ENCODE measurements around the gene KIF19. TPM values are rescaled to one million over a fixed set of nuclear protein-coding genes. Genes with fewer than 3 reads are reported as not detected.

Gene KIF19
- total and polyA plus RNA-seq, 4 donors = 0.42 to 2.1 (median 0.83) TPM

DNA sequence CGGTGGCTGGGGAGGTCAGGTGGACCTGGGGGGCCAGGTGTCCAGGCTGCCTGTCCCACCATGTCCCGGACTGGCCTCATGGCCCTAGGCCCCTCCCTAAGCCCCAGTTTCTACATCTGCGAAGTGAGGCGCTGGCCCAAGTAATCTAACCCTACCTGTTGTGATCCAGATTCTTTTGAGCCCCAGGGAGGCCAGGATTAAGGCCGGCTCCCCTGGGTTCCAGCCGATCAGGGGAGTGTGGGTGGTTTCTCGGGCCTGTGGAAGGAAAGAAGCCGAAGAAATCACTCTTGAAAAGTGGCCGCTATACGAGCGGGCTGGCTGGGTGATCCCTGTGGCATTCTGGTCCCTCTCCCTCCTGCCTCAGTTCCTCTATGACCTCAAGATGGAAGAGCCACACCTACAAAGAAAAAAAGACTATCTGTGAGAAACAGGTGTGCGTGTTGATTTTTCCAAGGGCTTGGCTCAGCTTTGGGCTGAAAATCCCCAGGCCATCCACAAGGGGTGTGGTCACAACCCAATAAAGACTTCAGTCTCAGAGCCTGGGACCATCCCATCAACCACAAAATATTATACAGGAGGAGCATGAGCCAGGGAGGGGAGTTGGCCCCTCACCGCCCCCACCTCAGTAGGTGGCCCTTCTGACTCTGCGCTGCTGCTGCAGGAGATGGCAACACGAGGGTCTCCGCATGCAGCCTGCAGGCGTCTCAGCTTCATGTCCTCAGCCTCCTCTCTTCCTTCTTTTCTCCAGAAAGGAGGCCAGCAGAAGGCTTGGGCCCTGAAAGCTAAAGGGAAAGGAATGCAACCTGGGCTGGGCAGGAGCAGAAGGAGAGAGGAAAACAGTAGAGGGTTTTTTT, 61.6 kb downstream of the KIF19 start:
- TF ChIP-seq JUND (IDR thresholded peaks at IDR 0.05) = no peak
- TF ChIP-seq, protein P1, sequence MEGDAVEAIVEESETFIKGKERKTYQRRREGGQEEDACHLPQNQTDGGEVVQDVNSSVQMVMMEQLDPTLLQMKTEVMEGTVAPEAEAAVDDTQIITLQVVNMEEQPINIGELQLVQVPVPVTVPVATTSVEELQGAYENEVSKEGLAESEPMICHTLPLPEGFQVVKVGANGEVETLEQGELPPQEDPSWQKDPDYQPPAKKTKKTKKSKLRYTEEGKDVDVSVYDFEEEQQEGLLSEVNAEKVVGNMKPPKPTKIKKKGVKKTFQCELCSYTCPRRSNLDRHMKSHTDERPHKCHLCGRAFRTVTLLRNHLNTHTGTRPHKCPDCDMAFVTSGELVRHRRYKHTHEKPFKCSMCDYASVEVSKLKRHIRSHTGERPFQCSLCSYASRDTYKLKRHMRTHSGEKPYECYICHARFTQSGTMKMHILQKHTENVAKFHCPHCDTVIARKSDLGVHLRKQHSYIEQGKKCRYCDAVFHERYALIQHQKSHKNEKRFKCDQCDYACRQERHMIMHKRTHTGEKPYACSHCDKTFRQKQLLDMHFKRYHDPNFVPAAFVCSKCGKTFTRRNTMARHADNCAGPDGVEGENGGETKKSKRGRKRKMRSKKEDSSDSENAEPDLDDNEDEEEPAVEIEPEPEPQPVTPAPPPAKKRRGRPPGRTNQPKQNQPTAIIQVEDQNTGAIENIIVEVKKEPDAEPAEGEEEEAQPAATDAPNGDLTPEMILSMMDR (IDR thresholded peaks at IDR 0.05; ENCODE audit: low read depth, low read length, missing input control) = no peak
- TF ChIP-seq YY1 (IDR thresholded peaks at IDR 0.05) = no peak
- TF ChIP-seq GABPA (IDR thresholded peaks at IDR 0.05 in 1 of 2, conservative IDR thresholded peaks at IDR 0.05 in 1 of 2) = no peak
- TF ChIP-seq RXRA (IDR thresholded peaks at IDR 0.05) = no peak
- TF ChIP-seq, protein P2, sequence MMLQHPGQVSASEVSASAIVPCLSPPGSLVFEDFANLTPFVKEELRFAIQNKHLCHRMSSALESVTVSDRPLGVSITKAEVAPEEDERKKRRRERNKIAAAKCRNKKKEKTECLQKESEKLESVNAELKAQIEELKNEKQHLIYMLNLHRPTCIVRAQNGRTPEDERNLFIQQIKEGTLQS (IDR thresholded peaks at IDR 0.05) = no peak
- no peak for TF ChIP-seq SP1 (IDR thresholded peaks at IDR 0.05)
- TF ChIP-seq, protein P3, sequence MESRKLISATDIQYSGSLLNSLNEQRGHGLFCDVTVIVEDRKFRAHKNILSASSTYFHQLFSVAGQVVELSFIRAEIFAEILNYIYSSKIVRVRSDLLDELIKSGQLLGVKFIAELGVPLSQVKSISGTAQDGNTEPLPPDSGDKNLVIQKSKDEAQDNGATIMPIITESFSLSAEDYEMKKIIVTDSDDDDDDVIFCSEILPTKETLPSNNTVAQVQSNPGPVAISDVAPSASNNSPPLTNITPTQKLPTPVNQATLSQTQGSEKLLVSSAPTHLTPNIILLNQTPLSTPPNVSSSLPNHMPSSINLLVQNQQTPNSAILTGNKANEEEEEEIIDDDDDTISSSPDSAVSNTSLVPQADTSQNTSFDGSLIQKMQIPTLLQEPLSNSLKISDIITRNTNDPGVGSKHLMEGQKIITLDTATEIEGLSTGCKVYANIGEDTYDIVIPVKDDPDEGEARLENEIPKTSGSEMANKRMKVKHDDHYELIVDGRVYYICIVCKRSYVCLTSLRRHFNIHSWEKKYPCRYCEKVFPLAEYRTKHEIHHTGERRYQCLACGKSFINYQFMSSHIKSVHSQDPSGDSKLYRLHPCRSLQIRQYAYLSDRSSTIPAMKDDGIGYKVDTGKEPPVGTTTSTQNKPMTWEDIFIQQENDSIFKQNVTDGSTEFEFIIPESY (IDR thresholded peaks at IDR 0.05) = no peak
- TF ChIP-seq MAX (IDR thresholded peaks at IDR 0.05) = no peak
- TF ChIP-seq FOXA2 (IDR thresholded peaks at IDR 0.05) = no peak
- 86% methylated on average over 17 of the region's 17 CpGs for WGBS
- no peak overlapping the region for H3K27ac ChIP-seq (ENCODE audit: low read depth in 1 of 2, low read length in 2 of 2)
- no peak for DNase-seq (ENCODE audit: low spot score)
- no peak overlapping the region for H3K4me3 ChIP-seq (ENCODE audit: low read depth in 1 of 3, low read length in 3 of 3)
- no peaks in the 10 kb centered on the region for H3K36me3 ChIP-seq (ENCODE audit: control insufficient read depth in 4 of 4, insufficient read depth in 3 of 4, low read depth in 1 of 4, low read length in 3 of 4)
- no peaks in the 10 kb centered on the region for H3K9me3 ChIP-seq (ENCODE audit: control insufficient read depth in 4 of 4, low read length in 3 of 4)
- no peaks in the 10 kb centered on the region for H3K4me1 ChIP-seq (ENCODE audit: control insufficient read depth in 4 of 4, insufficient read depth in 4 of 4, low read length in 3 of 4)
- no peaks in the 10 kb centered on the region for H3K27me3 ChIP-seq (ENCODE audit: control insufficient read depth in 4 of 4, insufficient read depth in 4 of 4, low read length in 3 of 4)
- no peak overlapping the region for H3K9ac ChIP-seq (ENCODE audit: low read depth in 1 of 2, low read length in 2 of 2)

- Histone ChIP-seq H3K9ac (ENCODE audit: low read depth in 1 of 2, low read length in 2 of 2) (no peak overlapping the region), H3K4me1 (ENCODE audit: control insufficient read depth in 4 of 4, insufficient read depth in 4 of 4, low read length in 3 of 4) (no peaks in the 10 kb centered on the region), H3K4me3 (ENCODE audit: low read depth in 1 of 3, low read length in 3 of 3) (no peak overlapping the region), H3K27ac (ENCODE audit: low read depth in 1 of 2, low read length in 2 of 2) (no peak overlapping the region), H3K36me3 (ENCODE audit: control insufficient read depth in 4 of 4, insufficient read depth in 3 of 4, low read depth in 1 of 4, low read length in 3 of 4) (no peaks in the 10 kb centered on the region), H3K9me3 (ENCODE audit: control insufficient read depth in 4 of 4, low read length in 3 of 4) (no peaks in the 10 kb centered on the region), H3K27me3 (ENCODE audit: control insufficient read depth in 4 of 4, insufficient read depth in 4 of 4, low read length in 3 of 4) (no peaks in the 10 kb centered on the region)
- 91% methylated on average over 12 of the region's 12 CpGs for WGBS
- no peak for DNase-seq (ENCODE audit: low spot score)
- TF ChIP-seq, protein P1 (IDR thresholded peaks at IDR 0.05; ENCODE audit: low read depth, low read length, missing input control) = no peak
- TF ChIP-seq NR2F2 (IDR thresholded peaks at IDR 0.05) = no peak
- no peak for TF ChIP-seq MAX (IDR thresholded peaks at IDR 0.05)
- TF ChIP-seq FOXA1 (IDR thresholded peaks at IDR 0.05) = no peak
- TF ChIP-seq JUND (IDR thresholded peaks at IDR 0.05) = no peak
- TF ChIP-seq, protein P3 (IDR thresholded peaks at IDR 0.05) = no peak
- TF ChIP-seq, protein P2 (IDR thresholded peaks at IDR 0.05) = no peak
- no peak for TF ChIP-seq FOXA2 (IDR thresholded peaks at IDR 0.05)
- TF ChIP-seq HNF4A (conservative IDR thresholded peaks at IDR 0.05) = no peak
- no peak for TF ChIP-seq RAD21 (IDR thresholded peaks at IDR 0.05)
- TF ChIP-seq EGR1 (IDR thresholded peaks at IDR 0.05; ENCODE audit: low read depth in 2 of 2) = no peak
- TF ChIP-seq GABPA (IDR thresholded peaks at IDR 0.05 in 1 of 2, conservative IDR thresholded peaks at IDR 0.05 in 1 of 2) = no peak
These were observed 63.2 kb downstream of the KIF19 start for GRCh38 chr17:74389084-74389753.

All from liver (tissue), 9 donors.